Stimulated activated naive B cell treated with anti-CD40 and anti-IgM and Interleukin-4, amounts not matched to agents 10 μg/mL and 1 μg/mL and 100 μg/mL, for 72 hours (primary cell): ENCODE results near the gene ARSJ.
A peak's percentile ranks its signal among the peaks of the same experiment; 100 is the strongest.

Source experiments
- ATAC-seq, 2 donors: fragments of 150-1000 bp; cut with Tn5 transposase; replicated peaks; 2 replicates each; pipeline ENCODE4 v1.10.0; 2021; ENCODE audit warnings: moderate library complexity in 1 of 2
- DNase-seq: peaks from one replicate; pipeline ENCODE4 v3.0.0; 2021
- H3K27ac Mint-ChIP-seq: one replicate; pipeline ENCODE4 v1.8.0; 2022; ENCODE audit warnings: mild to moderate bottlenecking, mixed read lengths
- H3K27me3 Mint-ChIP-seq, 2 donors: one replicate each; pipeline ENCODE4 v1.8.0; 2022; ENCODE audit warnings: mixed read lengths in 2 of 2
- H3K36me3 Mint-ChIP-seq, 2 donors: one replicate each; pipeline ENCODE4 v1.8.0; 2022; ENCODE audit warnings: mixed read lengths in 2 of 2, mild to moderate bottlenecking in 1 of 2
- H3K4me1 Mint-ChIP-seq, 2 donors: one replicate each; pipeline ENCODE4 v1.8.0; 2022; ENCODE audit warnings: mixed read lengths in 2 of 2, mild to moderate bottlenecking in 1 of 2
- H3K4me3 Mint-ChIP-seq, 2 donors: one replicate each; pipeline ENCODE4 v1.8.0; 2022; ENCODE audit warnings: mild to moderate bottlenecking in 2 of 2, mixed read lengths in 2 of 2, moderate library complexity in 1 of 2
- H3K9me3 Mint-ChIP-seq, 2 donors: one replicate each; pipeline ENCODE4 v1.8.0; 2022; ENCODE audit warnings: mixed read lengths in 2 of 2, mild to moderate bottlenecking in 1 of 2

Gene ARSJ

DNA sequence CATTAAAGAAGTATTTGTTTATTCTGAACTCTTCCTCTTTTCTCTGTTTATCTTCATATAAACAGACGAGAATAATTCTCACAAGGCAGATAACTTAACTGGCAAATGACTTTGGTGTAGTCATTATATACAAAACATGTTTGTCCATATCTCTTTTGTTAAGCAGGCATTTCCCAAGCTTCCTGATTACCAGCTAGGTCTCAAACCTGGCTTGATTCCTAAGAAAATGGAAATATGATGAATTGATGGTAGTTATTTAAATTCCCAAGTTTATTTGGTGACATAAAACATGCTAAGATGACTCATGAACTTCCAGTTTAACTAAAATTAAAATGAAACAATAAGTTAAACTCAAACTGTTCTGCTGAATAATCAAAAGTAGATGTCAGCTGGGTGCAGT, 96.8 kb downstream of the ARSJ start:
- H3K36me3 Mint-ChIP-seq: peaks cover 4 to 7% of the 10 kb centered on the region in 2 donors
- no peak overlapping the region for H3K4me3 Mint-ChIP-seq
- ATAC-seq (no peak), DNase-seq (no peak)
- H3K9me3 Mint-ChIP-seq: peaks cover 6 to 10% of the 10 kb centered on the region in 2 donors
- peaks cover 0 to 14% of the 10 kb centered on the region in 2 donors for H3K27me3 Mint-ChIP-seq
- H3K27ac Mint-ChIP-seq: no peak overlapping the region
- H3K4me1 Mint-ChIP-seq: peaks cover 11 to 12% of the 10 kb centered on the region in 2 donors

DNA sequence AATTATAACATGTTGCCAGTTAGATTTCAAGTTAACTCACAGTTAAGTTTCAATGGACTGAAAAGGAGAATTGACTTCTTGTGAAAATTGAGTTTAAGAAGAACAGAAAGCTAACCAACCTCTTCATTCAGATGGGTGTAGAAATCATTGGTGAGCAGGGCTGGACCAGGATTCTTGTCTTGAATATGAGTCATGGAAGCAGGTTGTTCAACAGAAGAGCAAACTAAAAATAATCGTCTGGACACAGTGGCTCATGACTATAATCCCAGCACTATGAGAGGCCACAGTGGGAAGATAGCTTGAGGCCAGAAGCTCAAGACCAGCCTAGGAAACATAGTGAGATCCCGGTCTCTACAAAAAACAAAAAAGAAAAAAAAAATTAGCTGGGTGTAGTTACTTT, 98.2 kb downstream of the ARSJ start:
- H3K4me3 Mint-ChIP-seq: no peak overlapping the region
- peaks cover 4 to 7% of the 10 kb centered on the region in 2 donors for H3K36me3 Mint-ChIP-seq
- DNase-seq (no peak), ATAC-seq (no peak)
- H3K27me3 Mint-ChIP-seq: peaks cover 0 to 9% of the 10 kb centered on the region in 2 donors
- H3K4me1 Mint-ChIP-seq: peaks cover 11 to 12% of the 10 kb centered on the region in 2 donors
- H3K27ac Mint-ChIP-seq: no peak overlapping the region
- H3K9me3 Mint-ChIP-seq: peaks cover 6 to 9% of the 10 kb centered on the region in 2 donors

DNA sequence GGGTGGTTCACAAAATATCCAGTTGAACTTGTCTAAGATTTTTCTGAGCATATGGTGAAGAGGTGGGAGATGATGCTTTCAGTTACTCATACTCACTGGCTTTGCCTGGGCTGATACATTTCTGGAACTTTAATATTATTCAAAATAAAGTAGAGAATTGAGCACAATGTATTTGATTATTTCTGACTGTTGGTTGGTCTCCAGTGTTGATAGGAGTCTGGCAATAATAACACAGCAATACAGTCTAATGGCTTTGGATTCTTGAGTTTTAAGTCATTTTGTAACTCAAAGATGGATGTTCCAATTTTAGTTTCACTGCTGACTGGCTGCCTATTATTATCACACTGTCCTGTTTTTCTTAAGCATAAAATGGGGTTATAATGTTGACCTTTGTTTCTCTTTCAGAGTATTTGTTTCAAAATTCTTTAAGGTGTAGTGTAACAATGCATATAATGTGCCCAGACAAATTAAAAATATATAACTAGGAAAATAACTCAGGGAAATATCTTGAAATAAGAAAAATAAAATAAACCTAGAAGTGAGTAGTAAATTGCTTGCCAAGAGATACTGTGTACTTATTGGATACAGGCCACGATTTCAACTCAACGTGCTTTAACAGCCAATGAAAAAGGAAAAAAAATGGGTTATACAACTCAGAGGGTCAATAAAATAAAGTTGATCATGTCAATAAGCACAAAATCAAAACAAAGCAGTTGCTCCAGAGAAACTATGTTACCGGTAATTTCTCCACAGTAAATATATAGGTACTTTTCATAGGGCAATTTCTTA, 99.0 kb downstream of the ARSJ start:
- peaks cover 4 to 7% of the 10 kb centered on the region in 2 donors for H3K36me3 Mint-ChIP-seq
- H3K4me1 Mint-ChIP-seq: peaks cover 10 to 12% of the 10 kb centered on the region in 2 donors
- peaks cover 4 to 7% of the 10 kb centered on the region in 2 donors for H3K9me3 Mint-ChIP-seq
- peaks cover 0 to 6% of the 10 kb centered on the region in 2 donors for H3K27me3 Mint-ChIP-seq
- ATAC-seq (no peak), DNase-seq (no peak)
- H3K4me3 Mint-ChIP-seq: no peak overlapping the region
- no peak overlapping the region for H3K27ac Mint-ChIP-seq

DNA sequence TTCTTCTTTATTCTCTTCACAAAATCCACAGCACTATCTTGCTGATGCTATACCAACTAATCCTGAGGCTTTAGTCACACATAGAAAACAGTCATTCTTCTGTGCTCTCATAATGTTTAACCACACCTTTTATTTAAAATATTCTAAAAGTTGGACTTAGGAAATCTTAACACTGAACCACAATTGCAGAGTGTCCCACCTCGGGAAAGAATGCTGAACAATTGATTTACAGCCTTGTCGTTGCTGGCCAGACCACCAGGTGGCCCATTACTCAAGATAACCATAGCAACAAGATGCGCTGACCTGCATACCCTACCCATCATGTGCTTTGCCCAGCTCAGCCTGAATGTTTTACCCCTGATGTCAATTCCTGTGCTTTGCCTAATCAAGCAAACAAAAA, 100.8 kb downstream of the ARSJ start:
- DNase-seq: no peak
- no peaks in the 10 kb centered on the region for H3K36me3 Mint-ChIP-seq
- H3K4me1 Mint-ChIP-seq: peaks cover 6 to 12% of the 10 kb centered on the region in 2 donors
- no peak overlapping the region for H3K27ac Mint-ChIP-seq
- ATAC-seq: no peak
- no peaks in the 10 kb centered on the region for H3K27me3 Mint-ChIP-seq
- no peak overlapping the region for H3K4me3 Mint-ChIP-seq
- H3K9me3 Mint-ChIP-seq: no peaks in the 10 kb centered on the region

DNA sequence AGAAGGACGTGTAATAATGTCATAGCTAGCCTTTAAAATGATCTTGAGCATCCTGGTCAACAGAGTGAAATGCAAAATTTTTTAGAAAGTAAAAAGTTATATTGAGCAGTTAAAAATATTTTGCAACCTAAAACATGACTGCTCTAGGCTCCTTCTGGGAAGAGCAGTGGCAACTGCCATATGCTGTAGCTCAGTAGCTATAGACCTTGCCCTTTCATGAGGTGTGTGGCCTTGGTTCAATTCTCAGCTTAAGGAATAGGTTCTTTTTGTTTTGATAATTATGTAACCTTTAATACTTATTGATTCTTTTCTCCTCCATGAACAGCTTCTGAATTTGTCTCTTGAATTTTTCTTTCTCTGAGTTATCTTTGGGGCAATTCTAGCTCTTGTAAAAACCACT, 105.0 kb downstream of the ARSJ start:
- H3K9me3 Mint-ChIP-seq: peaks cover 5 to 10% of the 10 kb centered on the region in 2 donors
- no peak for ATAC-seq
- H3K4me3 Mint-ChIP-seq: no peak overlapping the region

GRCh38 chr4:113873508-113873907, 105.9 kb downstream of the ARSJ start:
- Mint-ChIP-seq H3K4me1 (peaks cover 12 to 24% of the 10 kb centered on the region in 2 donors), H3K4me3 (no peak overlapping the region), H3K36me3 (peaks cover 9 to 17% of the 10 kb centered on the region in 2 donors), H3K9me3 (peaks cover 5 to 10% of the 10 kb centered on the region in 2 donors), H3K27me3 (no peaks in the 10 kb centered on the region), H3K27ac (no peak overlapping the region)
- ATAC-seq (no peak), DNase-seq (no peak)

More for the DNA sequence above, 105.0 kb downstream of the ARSJ start:
- Mint-ChIP-seq H3K36me3 (peaks cover 9 to 13% of the 10 kb centered on the region in 2 donors), H3K27me3 (no peaks in the 10 kb centered on the region), H3K27ac (no peak overlapping the region), H3K4me1 (peaks cover 14 to 24% of the 10 kb centered on the region in 2 donors)
- DNase-seq: no peak

DNA sequence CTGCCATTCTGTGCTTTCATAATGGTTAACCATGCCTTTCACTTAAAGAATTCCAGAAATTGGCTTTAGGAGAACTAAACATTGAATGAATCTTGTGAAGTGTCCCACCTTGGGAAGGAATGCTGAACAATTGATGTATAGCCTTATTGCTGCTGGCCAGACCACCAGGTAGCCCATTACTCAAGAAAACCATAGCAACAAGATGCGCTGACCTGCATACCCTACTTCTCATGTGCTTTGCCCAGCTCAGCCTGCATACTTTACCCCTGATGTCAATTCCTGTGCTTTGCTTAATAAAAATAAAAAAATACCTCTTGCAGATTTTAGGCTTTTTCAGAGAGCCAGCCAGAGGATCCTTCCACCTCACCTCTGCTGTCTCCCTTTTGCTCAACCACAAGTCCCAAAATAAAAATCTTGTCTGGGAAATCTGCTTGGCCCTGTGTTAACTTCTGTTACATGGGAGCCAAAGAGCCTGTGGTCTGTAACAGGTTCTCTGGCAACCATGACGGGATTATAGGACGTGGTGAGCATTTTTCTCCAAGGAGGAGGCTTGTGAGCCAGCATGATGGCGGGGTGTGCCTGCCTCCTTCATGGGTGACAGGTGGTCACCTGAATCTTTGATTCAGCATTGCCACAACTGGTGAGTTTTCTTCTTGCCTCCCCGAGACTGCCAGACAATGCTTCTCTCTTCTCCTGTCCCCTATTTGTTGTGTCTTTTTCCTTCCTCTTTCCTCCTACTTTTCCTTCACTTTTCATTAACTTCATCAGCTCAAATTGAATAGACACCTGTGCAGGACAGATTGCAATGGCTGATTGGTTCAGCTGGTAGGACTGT, 106.8 kb downstream of the ARSJ start:
- H3K4me3 Mint-ChIP-seq: no peak overlapping the region
- H3K4me1 Mint-ChIP-seq: peaks cover 12 to 24% of the 10 kb centered on the region in 2 donors
- no peaks in the 10 kb centered on the region for H3K27me3 Mint-ChIP-seq
- ATAC-seq: no peak
- no peak overlapping the region for H3K27ac Mint-ChIP-seq
- peaks cover 5 to 10% of the 10 kb centered on the region in 2 donors for H3K9me3 Mint-ChIP-seq
- H3K36me3 Mint-ChIP-seq: peaks cover 9 to 17% of the 10 kb centered on the region in 2 donors
- DNase-seq: no peak

- Mint-ChIP-seq H3K9me3 (peaks cover 5 to 10% of the 10 kb centered on the region in 2 donors), H3K27ac (peak overlapping the region; percentile 3), H3K4me3 (no peak overlapping the region), H3K36me3 (peaks cover 9 to 17% of the 10 kb centered on the region in 2 donors), H3K4me1 (peaks cover 12 to 24% of the 10 kb centered on the region in 2 donors), H3K27me3 (no peaks in the 10 kb centered on the region)
- DNase-seq (no peak), ATAC-seq (no peak)
Observed at GRCh38 chr4:113871080-113871479, 108.4 kb downstream of the ARSJ start.

DNA sequence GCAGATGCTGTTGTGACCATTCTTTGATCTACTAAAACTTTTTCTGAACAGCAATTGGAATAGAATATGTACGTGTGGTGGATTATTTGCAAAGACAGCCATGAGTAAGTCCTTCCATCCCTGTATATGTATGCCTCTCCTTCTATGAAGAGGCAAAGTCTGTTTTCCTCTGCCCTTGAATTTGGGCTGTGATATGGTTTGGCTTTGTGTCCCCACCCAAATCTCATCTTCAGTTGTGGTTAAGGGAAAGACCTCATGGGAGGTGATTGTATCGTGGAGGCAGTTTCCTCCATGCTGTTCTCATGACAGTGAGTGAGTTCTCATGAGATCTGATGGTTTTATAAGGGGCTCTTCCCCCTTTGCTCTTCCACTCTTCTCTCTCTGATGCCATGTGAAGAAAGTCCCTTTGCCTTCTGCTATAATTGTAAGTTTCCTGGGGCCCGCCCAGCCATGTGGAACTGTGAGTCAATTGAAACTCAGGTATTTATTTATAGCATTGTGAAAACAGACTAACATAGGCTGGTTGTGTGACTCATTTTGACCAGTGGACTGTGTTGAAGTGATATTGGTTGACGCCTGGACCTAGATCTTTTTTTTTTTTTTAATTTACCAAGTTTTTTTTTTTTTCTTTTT, 109.6 kb downstream of the ARSJ start:
- DNase-seq (peak; percentile 80), ATAC-seq (peak; percentile 99)
- H3K9me3 Mint-ChIP-seq: peaks cover 5 to 10% of the 10 kb centered on the region in 2 donors
- H3K27me3 Mint-ChIP-seq: no peaks in the 10 kb centered on the region
- H3K4me3 Mint-ChIP-seq: peak overlapping the region; percentile 0 to 7
- peaks cover 12 to 24% of the 10 kb centered on the region in 2 donors for H3K4me1 Mint-ChIP-seq
- H3K27ac Mint-ChIP-seq: peak overlapping the region; percentile 93
- peaks cover 9 to 17% of the 10 kb centered on the region in 2 donors for H3K36me3 Mint-ChIP-seq

DNA sequence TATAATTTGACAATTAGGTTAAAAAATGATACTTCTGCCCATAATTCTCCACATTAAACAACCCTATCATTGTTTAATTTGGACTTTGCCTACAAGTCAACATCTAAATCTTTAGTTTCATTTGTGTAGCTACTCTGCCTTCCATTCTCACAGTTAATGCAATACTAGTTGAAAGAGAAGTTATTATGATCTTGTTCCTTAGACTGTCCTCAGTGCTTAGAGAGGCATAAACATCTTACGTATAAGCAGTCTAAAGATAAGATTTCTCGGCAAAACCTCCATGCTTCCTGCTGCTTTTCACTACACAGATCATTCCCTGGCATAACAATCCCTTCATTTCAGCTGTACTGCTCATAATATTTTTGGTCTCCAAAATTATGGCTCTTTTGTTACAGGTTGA, 112.8 kb downstream of the ARSJ start:
- DNase-seq (no peak), ATAC-seq (no peak)
- Mint-ChIP-seq H3K9me3 (peaks cover 5 to 8% of the 10 kb centered on the region in 2 donors), H3K27me3 (peaks cover 0 to 3% of the 10 kb centered on the region in 2 donors), H3K36me3 (peaks cover 9 to 17% of the 10 kb centered on the region in 2 donors), H3K4me3 (no peak overlapping the region), H3K4me1 (peaks cover 10 to 18% of the 10 kb centered on the region in 2 donors), H3K27ac (no peak overlapping the region)

DNA sequence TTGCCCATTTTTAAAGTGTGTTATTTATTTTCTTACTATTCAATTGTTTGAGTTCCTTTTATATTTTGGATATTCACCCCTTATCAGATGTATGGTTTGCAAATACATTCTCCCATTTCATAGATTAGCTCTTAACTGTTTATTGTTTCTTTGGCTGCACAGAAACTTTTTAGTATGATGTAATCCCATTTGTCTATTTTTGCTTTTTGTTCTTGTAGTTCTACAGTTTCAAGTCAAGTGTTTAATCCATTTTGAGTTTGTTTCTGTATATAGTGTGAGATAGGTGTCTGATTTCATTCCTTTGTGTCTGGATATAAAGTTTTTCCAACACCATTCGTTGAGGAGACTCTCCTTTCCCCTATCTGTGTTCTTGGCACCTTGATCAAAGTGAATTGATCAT, 120.5 kb downstream of the ARSJ start:
- Mint-ChIP-seq H3K4me3 (no peak overlapping the region), H3K4me1 (no peaks in the 10 kb centered on the region), H3K9me3 (no peaks in the 10 kb centered on the region), H3K27ac (no peak overlapping the region), H3K36me3 (no peaks in the 10 kb centered on the region), H3K27me3 (peaks cover 0 to 3% of the 10 kb centered on the region in 2 donors)
- DNase-seq (no peak), ATAC-seq (no peak)

DNA sequence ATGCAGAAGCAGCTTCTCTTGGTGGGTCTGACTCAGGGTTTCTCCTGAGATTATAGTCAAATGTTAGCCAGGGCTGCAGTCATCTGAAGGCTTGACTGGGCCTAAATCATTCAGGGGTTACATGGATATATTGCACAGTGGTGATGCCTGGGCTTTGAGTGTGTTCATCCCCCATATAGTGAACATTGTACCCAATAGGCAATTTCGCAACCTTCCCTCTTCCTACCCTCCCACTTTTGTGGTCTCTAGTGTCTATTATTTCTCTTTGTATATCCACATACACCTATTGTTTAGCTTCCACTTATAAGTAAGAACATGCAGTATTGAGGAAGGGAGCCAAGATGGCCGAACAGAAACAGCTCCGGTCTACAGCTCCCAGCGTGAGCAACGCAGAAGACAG, 127.6 kb downstream of the ARSJ start:
- ATAC-seq (no peak), DNase-seq (no peak)
- H3K36me3 Mint-ChIP-seq: peaks cover 1 to 9% of the 10 kb centered on the region in 2 donors
- no peak overlapping the region for H3K27ac Mint-ChIP-seq
- peaks cover 11% of the 10 kb centered on the region in 2 donors for H3K9me3 Mint-ChIP-seq
- no peak overlapping the region for H3K4me3 Mint-ChIP-seq
- H3K4me1 Mint-ChIP-seq: peaks cover 0 to 2% of the 10 kb centered on the region in 2 donors
- H3K27me3 Mint-ChIP-seq: peaks cover 7 to 10% of the 10 kb centered on the region in 2 donors
